ENCODE results near the gene STK32B.

DNA sequence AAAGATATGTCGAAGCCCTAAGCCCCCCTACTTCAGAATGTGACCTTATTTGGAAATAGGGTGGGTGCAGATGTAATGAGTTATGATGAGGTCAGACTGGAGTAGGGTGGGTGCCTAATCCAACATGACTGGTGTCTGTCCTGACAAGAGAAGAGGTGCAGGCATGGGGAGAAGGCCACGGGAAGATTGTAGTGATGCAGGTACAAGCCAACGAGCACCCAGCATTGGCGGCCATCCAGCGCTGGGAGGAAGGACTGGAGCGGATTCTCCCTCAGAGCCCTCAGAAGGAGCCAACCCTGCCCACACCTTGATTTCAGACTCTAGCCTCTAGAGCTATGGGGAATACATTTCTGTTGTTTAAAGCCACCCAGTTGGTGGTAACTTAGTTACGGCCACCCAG lies 419.9 kb downstream of the STK32B start:
- no peak for TF ChIP-seq CTCF (IDR thresholded peaks at IDR 0.05)
- no peak for TF ChIP-seq EP300 (IDR thresholded peaks at IDR 0.05)
- TF ChIP-seq POLR2A (IDR thresholded peaks at IDR 0.05) = no peak
- no peak for TF ChIP-seq POLR2AphosphoS5 (IDR thresholded peaks at IDR 0.05)

Data from upper lobe of left lung (tissue), 4 donors.